Type B pancreatic cell (in vitro differentiated cells): Measurements from ENCODE around the gene CELA3B. TPM values are rescaled to one million over a fixed set of nuclear protein-coding genes. Genes with fewer than 3 reads are reported as not detected.

Experiments used
- DNase-seq: peaks from one replicate; pipeline ENCODE4 v3.0.0; 2021; ENCODE audit warnings: mixed read lengths; ENCODE audit not compliant: unreplicated experiment; ENCODE audit errors: extremely low spot score
- H3K27ac Mint-ChIP-seq: 2 replicates; pipeline ENCODE4 v1.8.0; 2021; ENCODE audit warnings: mild to moderate bottlenecking, mixed read lengths
- H3K27me3 Mint-ChIP-seq: 2 replicates; pipeline ENCODE4 v1.8.0; 2021; ENCODE audit warnings: mixed read lengths
- H3K36me3 Mint-ChIP-seq: 2 replicates; pipeline ENCODE4 v1.8.0; 2021; ENCODE audit warnings: mixed read lengths
- H3K4me1 Mint-ChIP-seq: one replicate; pipeline ENCODE4 v1.8.0; 2021; ENCODE audit warnings: mixed read lengths; ENCODE audit not compliant: unreplicated experiment
- H3K4me3 Mint-ChIP-seq: 2 replicates; pipeline ENCODE4 v1.8.0; 2021; ENCODE audit warnings: mild to moderate bottlenecking, mixed read lengths
- H3K9me3 Mint-ChIP-seq: 2 replicates; pipeline ENCODE4 v1.8.0; 2021; ENCODE audit warnings: mixed read lengths
- CTCF ChIP-seq: fragments of 200-600 bp; sonication (generic); conservative IDR thresholded peaks from 2 replicates; pipeline ENCODE4 v1.5.0; 2021; ENCODE audit warnings: antibody characterized with exemption, mild to moderate bottlenecking
- total RNA-seq: library from RNA; stranded (reverse); gene quantifications from 2 replicates; pipeline ENCODE4 v1.2.1, GENCODE V29; 2021; ENCODE audit warnings: low replicate concordance

Gene CELA3B
- total RNA-seq, 1 donor from 2014 or later: not detected

GRCh38 chr1:22038036-22038435 is 61.2 kb downstream of the CELA3B start:
- no peak overlapping the region for H3K4me3 Mint-ChIP-seq
- no peak overlapping the region for H3K27ac Mint-ChIP-seq
- H3K36me3 Mint-ChIP-seq: no peaks in the 10 kb centered on the region
- no peak for DNase-seq
- no peaks in the 10 kb centered on the region for H3K27me3 Mint-ChIP-seq
- peaks cover 15% of the 10 kb centered on the region for H3K4me1 Mint-ChIP-seq
- TF ChIP-seq CTCF: no peak
- no peaks in the 10 kb centered on the region for H3K9me3 Mint-ChIP-seq

Other genes with a start within 250 kb of the CELA3B start
- gene USP48, start 193.9 kb upstream of the CELA3B start, total RNA-seq: 58.7 and 66.7 TPM in 2 replicates
- gene LDLRAD2, start 164.8 kb upstream of the CELA3B start, total RNA-seq: 0.19 TPM in 1 of 2 replicates, not detected in the other
- 124 and 130 TPM in 2 replicates for gene HSPG2, start 39.7 kb upstream of the CELA3B start, total RNA-seq
- 0.40 TPM in 1 of 2 replicates, not detected in the other for gene CELA3A, start 24.6 kb downstream of the CELA3B start, total RNA-seq
- 238 and 301 TPM in 2 replicates for gene CDC42, start 75.7 kb downstream of the CELA3B start, total RNA-seq
- gene WNT4, start 166.1 kb downstream of the CELA3B start, total RNA-seq: 9.8 and 26.4 TPM in 2 replicates